ENCODE results near the gene PEPD. TPM values are rescaled to one million over a fixed set of nuclear protein-coding genes. Genes with fewer than 3 reads are reported as not detected.
A peak's percentile ranks its signal among the peaks of the same experiment; 100 is the strongest.

Gene PEPD
- total RNA-seq, 8 experiments from 2014 or later = 15.1 to 113 (median 40.7) TPM

GRCh38 chr19:33346665-33347064, 174.9 kb downstream of the PEPD start:
- Histone ChIP-seq H3K4me3 (no peak overlapping the region), H3K27ac (no peak overlapping the region), H3K4me1 (replicated peaks in 1 of 2) (peaks cover 12 to 14% of the 10 kb centered on the region in 2 donors)
- in situ Hi-C loops (cut with MboI; ENCODE audit: low pct_unique_long_range_greater_than_20kb in 2 of 9, low sequenced_read_pairs in 9 of 9, unreplicated experiment in 9 of 9) = no loop called here
- no peak for ATAC-seq (replicated peaks in 6 of 8)

- ATAC-seq (replicated peaks in 6 of 8) = no peak
Observed at GRCh38 chr19:33345163-33345562, 176.4 kb downstream of the PEPD start.

GRCh38 chr19:33344573-33344925, 177.0 kb downstream of the PEPD start:
- WGBS, 10 experiments = 0 to 59% (median 47%) methylated on average over 2 to 4 of the region's 4 CpGs; no CpG with 5 or more reads in 3 of the 10 experiments
- H3K27ac ChIP-seq = no peak overlapping the region
- no peak overlapping the region for H3K4me3 ChIP-seq
- in situ Hi-C loops (cut with MboI; ENCODE audit: low pct_unique_long_range_greater_than_20kb in 2 of 9, low sequenced_read_pairs in 9 of 9, unreplicated experiment in 9 of 9) = no loop called here
- ATAC-seq (replicated peaks in 6 of 8) = peak in 2 of 8 experiments; percentile 9 to 14
- H3K4me1 ChIP-seq (replicated peaks in 1 of 2) = peaks cover 12 to 14% of the 10 kb centered on the region in 2 donors

More at GRCh38 chr19:33345163-33345562, 176.4 kb downstream of the PEPD start:
- no peak overlapping the region for H3K4me3 ChIP-seq
- H3K27ac ChIP-seq = no peak overlapping the region
- 72 to 100% (median 94%) methylated on average over 1 to 6 of the region's 6 CpGs; no CpG with 5 or more reads in 4 of the 10 experiments for WGBS, 10 experiments
- H3K4me1 ChIP-seq (replicated peaks in 1 of 2) = peaks cover 12 to 14% of the 10 kb centered on the region in 2 donors
- in situ Hi-C loops (cut with MboI; ENCODE audit: low pct_unique_long_range_greater_than_20kb in 2 of 9, low sequenced_read_pairs in 9 of 9, unreplicated experiment in 9 of 9) = no loop called here

DNA sequence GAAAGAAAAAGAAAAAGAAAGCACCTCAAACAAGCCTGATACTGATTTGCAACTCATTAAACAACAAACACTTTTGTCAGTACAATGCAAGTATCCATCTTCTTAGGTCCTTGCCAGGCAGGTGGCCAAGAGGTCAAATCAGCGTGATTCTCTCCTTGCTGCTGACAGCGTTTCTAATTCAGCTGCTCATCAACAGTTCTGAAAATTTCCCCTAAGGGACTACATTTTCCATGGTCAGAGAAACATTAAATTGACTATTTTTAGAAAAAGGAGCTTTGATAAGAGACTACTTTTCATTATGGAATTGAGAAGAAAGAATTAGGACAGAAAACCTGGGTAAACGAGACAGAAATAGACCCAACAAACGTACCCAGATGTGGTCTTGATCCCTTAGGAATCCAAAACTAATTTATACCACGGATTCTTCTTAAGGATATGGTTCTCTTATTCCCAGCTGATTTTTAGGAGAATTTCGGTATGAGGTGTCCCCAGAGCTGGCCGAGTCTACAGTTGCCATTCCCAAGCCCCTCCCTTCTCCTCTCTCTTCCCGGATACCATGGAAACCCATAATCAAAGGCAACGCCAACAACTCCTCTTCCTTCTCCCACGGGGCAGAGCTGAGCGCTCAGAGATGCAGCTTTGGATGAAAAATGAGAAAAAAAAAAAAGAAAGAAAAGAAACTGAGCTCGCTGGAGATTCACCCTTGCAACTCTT, 177.6 kb downstream of the PEPD start:
- Histone ChIP-seq H3K27ac (no peak overlapping the region), H3K4me3 (no peak overlapping the region), H3K4me1 (replicated peaks in 1 of 2) (peaks cover 12 to 14% of the 10 kb centered on the region in 2 donors)
- peak; percentile 61 to 99 (median 90) for ATAC-seq (replicated peaks in 6 of 8)
- 0 to 40% (median 15%) methylated on average over 1 to 12 of the region's 12 CpGs for WGBS, 10 experiments
- in situ Hi-C loops (cut with MboI; ENCODE audit: low pct_unique_long_range_greater_than_20kb in 2 of 9, low sequenced_read_pairs in 9 of 9, unreplicated experiment in 9 of 9) = no loop called here

DNA sequence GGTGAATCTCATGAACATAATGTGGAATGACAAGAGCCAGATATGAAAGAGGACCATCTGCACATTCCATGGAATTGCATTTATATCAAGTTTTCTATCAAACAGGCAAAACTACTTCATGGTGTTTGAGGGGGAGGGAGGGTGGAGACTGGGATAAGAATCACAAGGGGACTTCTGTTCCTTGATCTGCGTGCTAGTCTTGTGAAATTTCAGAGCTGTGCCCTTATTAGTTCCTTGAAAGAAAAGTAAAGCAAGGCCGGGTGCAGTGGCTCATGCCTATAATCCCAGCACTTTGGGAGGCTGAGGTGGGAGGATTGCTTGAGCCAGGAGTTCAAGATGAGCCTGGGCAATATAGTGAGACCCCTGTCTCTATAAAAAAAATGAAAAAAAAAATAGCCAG, 178.3 kb downstream of the PEPD start:
- 8 to 93% (median 65%) methylated on average over 1 to 2 of the region's 2 CpGs; no CpG with 5 or more reads in 4 of the 10 experiments for WGBS, 10 experiments
- Histone ChIP-seq H3K27ac (no peak overlapping the region), H3K4me1 (replicated peaks in 1 of 2) (peaks cover 12 to 14% of the 10 kb centered on the region in 2 donors), H3K4me3 (no peak overlapping the region)
- in situ Hi-C loops (cut with MboI; ENCODE audit: low pct_unique_long_range_greater_than_20kb in 2 of 9, low sequenced_read_pairs in 9 of 9, unreplicated experiment in 9 of 9) = no loop called here
- ATAC-seq (replicated peaks in 6 of 8) = no peak

- Histone ChIP-seq H3K4me3 (no peak overlapping the region), H3K4me1 (replicated peaks in 1 of 2) (peaks cover 12 to 14% of the 10 kb centered on the region in 2 donors), H3K27ac (no peak overlapping the region)
- no peak for ATAC-seq (replicated peaks in 6 of 8)
- in situ Hi-C loops (cut with MboI; ENCODE audit: low pct_unique_long_range_greater_than_20kb in 2 of 9, low sequenced_read_pairs in 9 of 9, unreplicated experiment in 9 of 9) = no loop called here
- 50 to 100% (median 62%) methylated on average over 1 to 2 of the region's 2 CpGs; no CpG with 5 or more reads in 1 of the 10 experiments for WGBS, 10 experiments
Observed at GRCh38 chr19:33340991-33341390, 180.6 kb downstream of the PEPD start.

DNA sequence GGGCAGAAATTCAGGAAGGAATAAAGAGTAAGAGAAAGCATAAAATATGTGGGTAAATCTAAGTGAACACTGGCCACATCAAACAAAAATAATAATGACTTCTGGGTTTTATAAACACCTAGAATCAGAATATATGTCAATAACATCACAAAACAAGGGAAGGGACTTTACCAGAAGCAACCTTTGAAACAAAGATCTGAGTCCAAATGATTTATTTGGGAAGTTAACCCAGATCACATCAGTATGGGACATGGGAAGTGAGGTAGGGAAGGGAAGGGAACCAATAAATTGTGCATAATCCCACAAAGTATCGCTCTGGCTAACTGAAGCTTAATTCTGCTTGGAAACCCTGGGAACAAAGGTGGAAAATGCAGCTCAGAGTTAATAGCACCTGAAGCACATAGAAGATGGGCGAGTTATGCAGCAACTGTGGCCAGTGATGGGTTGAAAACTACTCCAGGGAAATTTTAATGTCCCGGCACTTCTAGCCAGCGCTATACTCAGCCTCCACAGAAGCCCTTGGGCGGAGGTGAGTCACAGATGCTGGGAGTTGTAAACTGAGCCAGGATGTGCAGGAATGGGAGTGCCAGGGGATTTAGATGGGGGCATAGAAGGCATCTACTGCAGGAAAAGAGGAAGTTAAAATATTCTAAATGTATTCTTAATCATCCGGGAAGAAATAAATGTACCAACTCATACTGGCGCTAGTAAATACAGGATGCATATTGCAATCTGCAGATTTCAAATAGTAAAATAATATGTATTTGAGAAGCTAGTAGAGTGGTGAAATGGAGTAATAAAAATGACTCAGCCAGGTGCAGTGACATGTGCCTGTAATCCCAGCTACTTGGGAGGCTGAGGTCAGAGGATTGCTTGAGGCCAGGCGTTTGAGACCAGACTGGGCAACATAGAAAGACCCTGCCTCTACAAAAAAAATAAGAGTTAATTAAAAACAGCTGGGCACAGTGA, 182.3 kb downstream of the PEPD start:
- H3K4me3 ChIP-seq = no peak overlapping the region
- in situ Hi-C loops (cut with MboI; ENCODE audit: low pct_unique_long_range_greater_than_20kb in 2 of 9, low sequenced_read_pairs in 9 of 9, unreplicated experiment in 9 of 9) = no loop called here
- 0 to 100% (median 63%) methylated on average over 1 to 6 of the region's 8 CpGs; no CpG with 5 or more reads in 2 of the 10 experiments for WGBS, 10 experiments
- H3K27ac ChIP-seq = no peak overlapping the region
- no peak for ATAC-seq (replicated peaks in 6 of 8)
- H3K4me1 ChIP-seq (replicated peaks in 1 of 2) = peaks cover 6 to 9% of the 10 kb centered on the region in 2 donors

Other genes with a start within 250 kb of the PEPD start
- 1 to 10 TPM in 6 of 8 experiments, under 1 TPM in 2; 0.46 to 4.9 (median 2.5) TPM for gene CEBPA, start 219.3 kb downstream of the PEPD start, total RNA-seq
- 100 to 1,000 TPM in 1 of 8 experiments, 10 to 100 TPM in 7; 14.5 to 104 (median 49.9) TPM for gene CEBPG, start 148.1 kb downstream of the PEPD start, total RNA-seq
- 10 to 100 TPM in 4 of 8 experiments, 1 to 10 TPM in 3, under 1 TPM in 1; 0.84 to 17.0 (median 11.5) TPM for gene CHST8, start 100.2 kb upstream of the PEPD start, total RNA-seq

Data from motor neuron (in vitro differentiated cells).